ENCODE data around the gene MSANTD1.

GRCh38 chr4:3280466-3280865 is 31.5 kb downstream of the MSANTD1 start:
- TF ChIP-seq CTCF (IDR thresholded peaks at IDR 0.05; ENCODE audit: poor library complexity, severe bottlenecking) (no peak), POLR2AphosphoS5 (IDR thresholded peaks at IDR 0.05) (no peak), RAD21 (conservative IDR thresholded peaks at IDR 0.05) (no peak)

Data from neural cell (in vitro differentiated cells).